GM12878 (cell line): ENCODE data around the gene ASPM. TPM values are rescaled to one million over a fixed set of nuclear protein-coding genes. Genes with fewer than 3 reads are reported as not detected.
A peak's percentile ranks its signal among the peaks of the same experiment; 100 is the strongest.

ENCODE experiments used
- ATAC-seq: fragments of 200-7000 bp; cut with Tn5 transposase; 3 replicates; pipeline ENCODE4 v1.9.1; 2020; ENCODE audit warnings: mild to moderate bottlenecking, moderate library complexity
- BruUV-seq: library from RNA; stranded (reverse); fragments of 400-500 nt; replicated peaks from 2 replicates; lab custom pipeline; 2021; lab: Mats Ljungman, UMichigan
- CTCF ChIA-PET: fragments of 300-600 bp; sonication (Branson Sonifier 250); formaldehyde crosslinking; extraction: SDS; loops from one replicate; lab custom pipeline; 2021; ENCODE audit warnings: inconsistent platforms; lab: Yijun Ruan, JAX
- POLR2A ChIA-PET: fragments of 350-600 bp; formaldehyde crosslinking; extraction: SDS; loops from one replicate; lab custom pipeline; 2021; ENCODE audit warnings: inconsistent platforms; lab: Charles Lee
- RAD21 ChIA-PET: fragments of 300-600 bp; sonication (Branson Sonifier 250); formaldehyde crosslinking; loops from one replicate; lab custom pipeline; 2023; ENCODE audit warnings: antibody characterized with exemption; ENCODE audit not compliant: unreplicated experiment; lab: Charles Lee
- SMC1A ChIA-PET: fragments of 300-600 bp; sonication (Branson Sonifier 250); formaldehyde crosslinking; loops from one replicate; lab custom pipeline; 2023; ENCODE audit not compliant: unreplicated experiment, uncharacterized antibody; lab: Charles Lee
- DNase-seq: peaks from one replicate; pipeline ENCODE4 v3.0.0-alpha.2; 2011; ENCODE audit warnings: low read depth, low spot score
- FAIRE-seq: peaks from 3 replicates; lab custom pipeline; 2011; peaks lifted over from hg19 to GRCh38; lab: Jason Lieb, UNC
- H2AFZ ChIP-seq: 2 replicates; pipeline ENCODE4 v1.6.0; 2011; ENCODE audit warnings: low read depth, low read length, control low read depth; ENCODE audit not compliant: control insufficient read depth
- H3K27ac ChIP-seq: 2 replicates; pipeline ENCODE4 v1.5.1; 2011; ENCODE audit warnings: control low read depth; ENCODE audit not compliant: control insufficient read depth, insufficient read depth
- H3K27me3 ChIP-seq, 2 experiments: replicated peaks in 1 of 2; 2 replicates each; pipeline versions ENCODE4 v1.6.0 to v1.6.1; 2011; ENCODE audit warnings: low read length in 1 of 2; ENCODE audit not compliant: control insufficient read depth in 2 of 2, insufficient read depth in 2 of 2
- H3K36me3 ChIP-seq, 2 experiments: 2 replicates each; pipeline ENCODE4 v1.5.1; 2011; ENCODE audit warnings: low read length in 1 of 2; ENCODE audit not compliant: control insufficient read depth in 2 of 2, insufficient read depth in 2 of 2
- H3K4me1 ChIP-seq: 2 replicates; pipeline ENCODE4 v1.6.1; 2011; ENCODE audit warnings: mild to moderate bottlenecking, low read length, moderate library complexity, mixed read lengths; ENCODE audit not compliant: control insufficient read depth, insufficient read depth
- H3K4me2 ChIP-seq: 2 replicates; pipeline ENCODE4 v1.6.0; 2011; ENCODE audit warnings: control low read depth; ENCODE audit not compliant: control insufficient read depth, insufficient read depth
- H3K4me3 ChIP-seq: fragments of 200-600 bp; sonication (generic); 2 replicates; pipeline ENCODE4 v1.5.1; 2016
- H3K79me2 ChIP-seq: 2 replicates; pipeline ENCODE4 v1.6.0; 2011; ENCODE audit warnings: low read length; ENCODE audit not compliant: control insufficient read depth, insufficient read depth
- H3K9ac ChIP-seq: 2 replicates; pipeline ENCODE4 v1.8.0; 2011; ENCODE audit warnings: low read length, control low read depth, mixed read lengths; ENCODE audit not compliant: control insufficient read depth, insufficient read depth
- H3K9me3 ChIP-seq: replicated peaks from 3 replicates; pipeline ENCODE4 v1.5.1; 2011; ENCODE audit warnings: mild to moderate bottlenecking, low read length; ENCODE audit not compliant: control insufficient read depth, insufficient read depth
- H4K20me1 ChIP-seq: 2 replicates; pipeline ENCODE4 v1.6.0; 2011; ENCODE audit not compliant: control insufficient read depth, insufficient read depth
- MEF2B ChIP-seq: fragments of 450-650 bp; IDR thresholded peaks from 2 replicates; pipeline ENCODE4 v1.6.1; 2018; ENCODE audit warnings: mild to moderate bottlenecking, moderate library complexity; ENCODE audit not compliant: partially characterized antibody, poor library complexity, severe bottlenecking
- NFYA ChIP-seq: IDR thresholded peaks from 2 replicates; pipeline ENCODE4 v1.6.1; 2011; ENCODE audit warnings: low read depth, mild to moderate bottlenecking, low read length, improper control_type of control experiment, borderline replicate concordance
- REST ChIP-seq: IDR thresholded peaks from 2 replicates; pipeline ENCODE4 v1.6.1; 2012; ENCODE audit warnings: mild to moderate bottlenecking, low read depth, low read length
- ZBTB11 ChIP-seq: fragments of 450-650 bp; formaldehyde crosslinking; IDR thresholded peaks from 2 replicates; pipeline ENCODE4 v1.5.0; 2022; ENCODE audit warnings: mild to moderate bottlenecking, missing genetic modification characterization
- WGBS: methylation state at CpG from one replicate; pipeline ENCODE4 v1.1.6; 2016; ENCODE audit warnings: low lambda C conversion rate; ENCODE audit not compliant: insufficient replicate concordance, insufficient coverage; ENCODE audit errors: missing lambda C conversion rate; 5-methylcytosine and 5-hydroxymethylcytosine counted together
- in situ Hi-C: fragments of 300-500 bp; cut with MboI; formaldehyde crosslinking; loops from 9 replicates; pipeline ENCODE4 v1.14.3; 2018; ENCODE audit warnings: mixed read lengths
- intact Hi-C: fragments of 100-400 bp; cut with micrococcal nuclease; formaldehyde crosslinking; loops from one replicate; pipeline ENCODE4 v1.14.2; 2022; ENCODE audit not compliant: unreplicated experiment
- polyA plus RNA-seq, 11 experiments: library from polyadenylated mRNA; depleted of rRNA in 4 of 11; unstranded in 6 of 11; stranded (reverse) in 5 of 11; fragments of >200 nt; fragmentation: Nextera tagmentation in 4 of 11; fragmentation: Illumina TruSeq in 1 of 11; extraction: Ambion mirVana in 4 of 11; extraction: Trizol in 1 of 11; gene quantifications; 1 replicate in 1 of 11; 2 replicates in 10 of 11; pipeline versions ENCODE4 v1.2.1 to v1.2.3, GENCODE V29; 2011 to 2016; ENCODE audit warnings: inconsistent platforms in 2 of 11, missing spikeins in 2 of 11, low read depth in 1 of 11
- total RNA-seq, 4 experiments: library from RNA; depleted of rRNA in 3 of 4; stranded (reverse); fragments of >200 nt in 3 of 4; fragmentation: Illumina TruSeq in 1 of 4; extraction: Trizol in 1 of 4; gene quantifications; 2 replicates each; pipeline versions ENCODE4 v1.2.1 to v1.2.3, GENCODE V29; 2013 to 2021
- TF ChIP-seq, protein P1 (sequence below): IDR thresholded peaks from 2 replicates; pipeline ENCODE4 v1.6.1; 2011; ENCODE audit warnings: low read depth, mild to moderate bottlenecking, low read length, moderate library complexity, borderline replicate concordance; ENCODE audit errors: extremely low read depth

The ASPM gene
- total and polyA plus RNA-seq, 10 of the 15 experiments (the other 5 are each of a cell fraction or from before 2014, with no cell fraction given): 16.2 to 54.9 (median 26.4) TPM

GRCh38 chr1:197124376-197124775, 22.1 kb downstream of the ASPM start:
- POLR2A ChIA-PET: no interaction called here
- H3K4me2 ChIP-seq: no peak overlapping the region
- H4K20me1 ChIP-seq: no peaks in the 10 kb centered on the region
- H3K27ac ChIP-seq: no peak overlapping the region
- ATAC-seq: no peak
- FAIRE-seq: no peak
- RAD21 ChIA-PET: no interaction called here
- no peaks in the 10 kb centered on the region for H3K27me3 ChIP-seq
- H3K9me3 ChIP-seq: no peaks in the 10 kb centered on the region
- 100% methylated on average over 1 of the region's 1 CpG for WGBS
- DNase-seq: no peak
- H3K9ac ChIP-seq: no peak overlapping the region
- CTCF ChIA-PET: no interaction called here
- no TSS peak for BruUV-seq
- no peaks in the 10 kb centered on the region for H3K4me1 ChIP-seq
- in situ Hi-C loops: no loop called here
- no peaks in the 10 kb centered on the region for H3K79me2 ChIP-seq
- H3K4me3 ChIP-seq: no peak overlapping the region
- intact Hi-C loops: no loop called here
- SMC1A ChIA-PET: no interaction called here
- TF ChIP-seq ZBTB11 (CRISPR knock-in tag) (no peak), MEF2B (peak; percentile 65), REST (no peak), NFYA (no peak)
- TF ChIP-seq, protein P1, sequence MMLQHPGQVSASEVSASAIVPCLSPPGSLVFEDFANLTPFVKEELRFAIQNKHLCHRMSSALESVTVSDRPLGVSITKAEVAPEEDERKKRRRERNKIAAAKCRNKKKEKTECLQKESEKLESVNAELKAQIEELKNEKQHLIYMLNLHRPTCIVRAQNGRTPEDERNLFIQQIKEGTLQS: no peak
- peaks cover 0 to 3% of the 10 kb centered on the region in 2 experiments; a peak in 2 of 4 replicates for H3K36me3 ChIP-seq
- H2AFZ ChIP-seq: no peak overlapping the region
